Activated CD8-positive, alpha-beta memory T cell treated with anti-CD3 and anti-CD28 coated beads, Interleukin-2, amount 50 U/mL, for 1 hour (primary cell): ENCODE data around the gene IFITM2.
"Not testable (repeated sequence)": the region's sequence is repeated elsewhere in the genome, so short reads cannot be mapped to it uniquely, and the experiment has no call there.

Experiments
- DNase-seq: peaks from one replicate; pipeline ENCODE4 v3.0.0-alpha.2; 2020; ENCODE audit errors: extremely low read depth

The IFITM2 gene

GRCh38 chr11:325796-326591 is 18.4 kb downstream of the IFITM2 start:
- DNase-seq: no peak

- no peak for DNase-seq
Measured at GRCh38 chr11:326592-326841, 18.9 kb downstream of the IFITM2 start.

DNA sequence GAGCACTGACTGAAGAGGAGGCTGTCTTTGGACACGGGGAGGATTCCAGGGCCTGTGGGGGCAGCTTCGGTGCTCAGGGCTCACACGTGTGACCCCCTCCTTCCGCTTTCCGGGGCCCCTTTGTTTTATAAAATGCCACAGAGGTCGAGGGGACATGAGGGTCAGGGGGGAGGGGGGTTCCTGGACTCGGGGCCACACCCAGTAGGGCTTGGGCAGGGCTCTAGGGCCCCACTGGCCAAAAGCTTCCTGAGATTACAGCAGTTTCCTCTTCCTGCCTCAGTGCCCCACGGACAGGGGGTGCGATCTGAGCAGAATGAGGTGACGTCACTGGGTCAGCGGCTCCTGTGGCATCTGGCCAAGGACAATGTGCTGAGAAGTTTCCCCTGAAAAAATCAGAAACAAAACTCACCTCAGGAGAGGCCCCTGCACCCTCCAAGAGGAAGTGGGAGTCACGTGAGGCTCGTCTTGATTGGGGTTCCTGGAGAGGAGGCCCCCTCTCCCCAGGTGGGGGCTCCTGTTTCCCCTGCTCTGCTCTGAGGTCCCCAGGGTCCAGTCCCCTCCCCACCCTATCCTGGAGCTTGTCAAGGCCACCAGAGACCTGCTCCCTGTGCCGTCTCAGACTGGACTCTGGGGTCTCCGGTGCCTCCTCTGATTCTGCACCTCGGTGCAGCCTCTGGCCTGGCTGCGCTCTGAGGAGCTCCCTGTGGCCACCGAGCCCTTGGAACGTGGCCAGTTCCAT is 19.4 kb downstream of the IFITM2 start:
- DNase-seq: peak; percentile 60

GRCh38 chr11:327581-327923 is 19.9 kb downstream of the IFITM2 start:
- DNase-seq: no peak

GRCh38 chr11:328012-328411 is 20.4 kb downstream of the IFITM2 start:
- DNase-seq: no peak

DNA sequence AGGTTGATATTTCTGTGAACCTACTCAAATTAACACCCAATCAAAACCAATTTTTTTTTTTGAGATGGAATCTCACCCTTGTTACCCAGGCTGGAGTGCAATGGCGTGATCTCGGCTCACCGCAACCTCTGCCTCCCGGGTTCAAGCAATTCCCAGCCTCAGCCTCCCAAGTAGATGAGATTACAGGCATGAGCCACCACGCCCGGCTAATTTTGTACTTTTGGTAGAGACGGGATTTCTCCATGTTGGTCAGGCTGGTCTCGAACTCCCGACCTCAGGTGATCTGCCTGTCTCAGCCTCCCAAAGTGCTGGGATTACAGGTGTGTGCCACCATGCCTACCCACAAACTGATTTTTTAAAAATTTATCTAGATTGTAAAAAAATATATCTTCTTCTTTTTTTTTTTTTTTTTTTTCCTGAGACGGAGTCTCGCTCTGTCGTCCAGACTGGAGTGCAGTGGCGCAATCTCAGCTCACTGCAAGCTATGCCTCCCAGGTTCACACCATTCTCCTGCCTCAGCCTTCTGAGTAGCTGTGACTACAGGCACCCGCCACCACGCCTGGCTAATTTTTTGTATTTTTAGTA is 21.0 kb downstream of the IFITM2 start:
- not testable (repeated sequence) for DNase-seq

- no peak for DNase-seq
Measured at GRCh38 chr11:329886-330253, 22.3 kb downstream of the IFITM2 start.

- DNase-seq: no peak
Measured at GRCh38 chr11:330307-330693, 22.7 kb downstream of the IFITM2 start.

DNA sequence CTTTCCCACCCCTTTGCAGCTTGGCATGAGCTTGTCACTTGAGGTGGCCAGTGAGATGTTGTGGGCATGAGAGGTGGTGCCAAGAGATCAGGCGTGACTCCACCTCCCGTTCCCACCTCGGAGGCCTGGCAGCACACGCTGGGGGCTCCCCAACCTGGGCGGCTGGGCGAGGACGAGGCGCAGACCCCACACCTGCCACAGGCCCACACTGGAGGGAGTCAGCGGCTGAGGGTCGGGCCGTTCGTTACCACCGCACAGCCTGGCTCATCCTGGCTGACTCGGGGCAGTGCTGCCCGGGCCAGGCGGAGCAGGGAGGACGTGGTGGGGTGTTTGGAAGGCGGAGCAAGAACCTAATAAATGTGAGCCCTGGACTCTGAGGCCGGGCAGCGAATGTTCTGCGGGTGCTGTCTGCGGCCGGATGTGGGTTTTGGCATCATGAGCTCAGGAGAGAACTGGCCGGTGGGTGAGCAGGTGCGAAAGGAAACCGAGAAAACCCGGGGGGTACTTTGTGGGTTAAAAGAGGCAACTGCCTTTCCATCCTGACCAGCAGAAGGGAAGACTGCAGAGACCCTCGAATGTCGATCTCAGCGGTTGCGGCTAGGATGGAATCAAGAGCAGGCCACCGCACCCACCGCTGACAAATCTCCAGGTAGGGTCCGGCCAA is 23.2 kb downstream of the IFITM2 start:
- DNase-seq: no peak

DNA sequence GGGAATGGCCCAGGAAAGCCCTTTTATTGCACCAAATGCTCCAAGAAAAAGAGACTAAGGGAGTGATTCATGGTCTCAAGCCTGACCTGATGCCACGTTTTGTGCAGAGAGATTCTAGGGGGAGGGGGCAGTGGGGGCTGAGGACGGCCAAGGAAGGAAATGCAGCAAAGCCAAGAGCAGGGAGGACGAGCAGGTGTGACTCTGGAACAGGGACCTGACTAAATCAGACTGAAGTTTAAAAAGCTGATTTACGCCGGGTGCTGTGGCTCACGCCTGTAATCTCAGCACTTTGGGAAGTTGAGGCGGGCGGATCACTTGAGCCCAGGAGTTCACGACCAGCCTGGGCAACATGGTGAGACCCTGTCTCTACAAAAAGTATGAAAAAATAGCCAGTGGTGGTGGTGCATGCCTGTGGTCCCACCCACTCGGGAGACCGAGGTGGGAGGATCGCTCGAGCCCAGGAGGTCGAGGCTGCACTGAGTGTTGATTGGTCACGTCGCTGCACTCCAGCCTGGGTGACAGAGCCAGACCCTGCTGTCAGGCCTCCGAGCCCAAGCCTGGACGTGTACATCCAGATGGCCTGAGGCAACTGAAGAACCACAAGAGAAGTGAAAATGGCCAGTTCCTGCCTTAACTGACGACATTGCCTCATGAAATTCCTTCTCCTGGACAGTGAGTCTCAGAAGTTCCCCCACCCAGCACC is 23.9 kb downstream of the IFITM2 start:
- DNase-seq: no peak

- DNase-seq: no peak
Measured at GRCh38 chr11:332651-333480, 25.2 kb downstream of the IFITM2 start.

GRCh38 chr11:333616-334263 is 26.1 kb downstream of the IFITM2 start:
- DNase-seq: not testable (repeated sequence)

DNA sequence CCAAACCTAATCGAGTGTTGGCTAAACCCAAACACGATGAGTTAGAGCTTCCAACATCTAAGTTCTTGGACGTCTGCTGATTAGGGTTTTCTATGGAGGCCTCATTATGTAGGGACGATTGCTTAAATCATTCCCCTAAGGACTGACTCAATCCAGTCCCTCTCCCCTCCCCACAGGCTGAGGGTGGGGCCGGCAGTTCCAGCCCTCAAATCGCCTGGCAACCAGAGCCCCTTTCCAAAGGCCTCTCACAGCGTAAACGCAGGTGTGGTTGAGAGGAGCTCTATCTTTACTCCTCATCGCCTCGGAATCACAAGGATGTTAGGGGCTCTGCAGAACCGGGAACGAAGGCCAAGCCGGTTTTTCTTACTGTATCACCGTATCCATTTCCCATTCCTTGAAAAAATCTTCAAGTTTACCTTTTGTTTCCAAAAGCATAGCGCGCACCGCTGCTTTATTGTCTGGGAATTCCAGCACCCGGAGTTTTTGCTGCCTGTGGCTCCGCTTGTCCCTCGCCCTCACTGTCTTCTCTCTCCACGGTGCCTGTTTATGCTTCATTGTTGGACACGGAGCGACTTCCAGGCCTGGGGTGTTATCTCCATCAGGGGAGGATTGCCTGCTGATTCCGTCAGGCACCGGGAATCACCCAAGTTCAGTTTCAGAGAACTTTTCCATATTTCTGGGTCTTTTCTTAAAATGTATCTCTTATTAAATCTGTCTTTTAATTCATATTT is 26.8 kb downstream of the IFITM2 start:
- no peak for DNase-seq

DNA sequence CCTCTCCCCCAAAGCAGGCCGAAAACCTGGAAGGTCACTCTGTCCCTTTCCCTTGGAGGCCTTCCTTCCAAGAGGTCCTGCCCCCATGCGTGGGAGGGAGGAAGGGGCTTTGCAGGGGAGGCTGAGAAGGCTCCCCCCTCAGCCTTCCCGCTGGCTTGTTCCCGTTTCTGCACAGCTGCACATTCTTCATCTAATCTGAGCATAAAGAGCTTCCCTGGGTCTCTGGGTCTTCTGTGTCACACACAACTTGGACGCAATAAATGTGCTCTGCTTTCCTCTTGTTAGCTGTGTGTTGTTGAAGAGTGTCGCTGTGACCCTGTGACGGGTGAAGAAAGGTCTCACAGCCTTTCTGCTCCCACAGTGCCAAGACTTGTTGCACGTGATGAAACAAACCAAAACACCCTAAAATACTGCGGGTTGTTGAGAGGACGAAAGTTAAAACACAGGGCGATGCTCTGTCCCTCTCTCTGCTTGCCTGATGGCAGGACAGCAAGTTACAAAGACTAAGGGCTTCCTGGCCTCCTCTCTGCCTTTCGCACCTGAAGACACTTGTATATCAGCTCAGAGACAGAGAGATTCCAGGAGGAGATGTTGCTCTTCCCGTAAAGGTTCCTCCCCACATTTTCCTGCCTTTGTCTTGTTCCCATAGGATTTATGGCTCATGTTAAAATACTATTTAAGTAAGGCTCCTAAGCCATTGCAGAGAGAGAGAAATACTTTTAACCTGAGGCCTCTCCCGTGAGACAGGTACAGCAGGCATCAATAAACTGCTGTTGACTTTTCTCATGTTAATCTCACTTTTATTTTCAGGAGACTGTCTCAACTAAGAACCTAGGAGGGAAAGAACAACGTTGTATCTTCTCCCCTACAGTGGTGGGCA is 28.4 kb downstream of the IFITM2 start:
- no peak for DNase-seq

DNA sequence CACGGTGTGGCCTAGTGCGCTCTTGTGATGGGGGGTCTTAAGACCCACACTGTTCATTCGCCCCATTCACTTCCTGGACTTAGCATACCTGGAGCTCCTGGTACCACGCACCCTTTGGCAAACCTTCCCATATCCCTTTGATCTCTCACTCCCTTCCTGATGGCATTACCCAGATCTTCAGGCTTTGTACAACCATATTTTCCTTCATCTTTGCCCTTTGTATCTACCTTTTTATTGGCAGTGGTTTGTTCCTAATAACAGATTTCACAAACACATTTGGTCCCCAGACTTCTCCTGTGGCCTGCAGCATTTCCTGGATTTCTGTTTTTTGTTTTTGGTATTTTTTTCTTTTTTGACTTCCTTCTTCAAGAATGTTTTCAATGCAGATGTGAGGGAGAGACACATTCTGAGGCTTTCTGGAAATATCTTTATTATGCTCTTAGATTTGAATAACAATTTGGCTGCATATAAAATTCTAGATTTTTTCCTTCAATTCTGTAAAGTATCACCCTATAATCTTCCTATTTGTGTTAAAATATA is 29.1 kb downstream of the IFITM2 start:
- no peak for DNase-seq

- no peak for DNase-seq
Measured at GRCh38 chr11:337711-338110, 30.1 kb downstream of the IFITM2 start.

GRCh38 chr11:339963-340362 is 32.3 kb downstream of the IFITM2 start:
- DNase-seq: no peak

- no peak for DNase-seq
Measured at GRCh38 chr11:340539-341512, 33.2 kb downstream of the IFITM2 start.
